HEK293 (cell line): Measurements from ENCODE around the gene DSCAM.

Source experiments
- SP2 ChIP-seq: fragments of 450-650 bp; formaldehyde crosslinking; IDR thresholded peaks from 2 replicates; pipeline ENCODE4 v1.5.1; 2016; ENCODE audit warnings: missing biosample characterization, missing genetic modification characterization
- ZNF138 ChIP-seq: fragments of 450-650 bp; formaldehyde crosslinking; IDR thresholded peaks from 2 replicates; pipeline ENCODE4 v1.5.1; 2016; ENCODE audit warnings: missing biosample characterization, missing genetic modification characterization, borderline replicate concordance
- ZNF184 ChIP-seq: fragments of 450-650 bp; IDR thresholded peaks from 2 replicates; pipeline ENCODE4 v1.5.1; 2018; ENCODE audit warnings: missing biosample characterization, mild to moderate bottlenecking, missing genetic modification characterization
- TF ChIP-seq, protein P1 (sequence below): fragments of 450-650 bp; formaldehyde crosslinking; IDR thresholded peaks from 2 replicates; pipeline ENCODE4 v1.5.1; 2016; ENCODE audit warnings: missing biosample characterization, missing genetic modification characterization

GRCh38 chr21:40706806-40707655 lies 139.9 kb downstream of the DSCAM start:
- TF ChIP-seq ZNF138 (tag by site-specific recombination) (no peak), SP2 (tag by site-specific recombination) (no peak), ZNF184 (tag by site-specific recombination) (no peak)
- TF ChIP-seq, protein P1, sequence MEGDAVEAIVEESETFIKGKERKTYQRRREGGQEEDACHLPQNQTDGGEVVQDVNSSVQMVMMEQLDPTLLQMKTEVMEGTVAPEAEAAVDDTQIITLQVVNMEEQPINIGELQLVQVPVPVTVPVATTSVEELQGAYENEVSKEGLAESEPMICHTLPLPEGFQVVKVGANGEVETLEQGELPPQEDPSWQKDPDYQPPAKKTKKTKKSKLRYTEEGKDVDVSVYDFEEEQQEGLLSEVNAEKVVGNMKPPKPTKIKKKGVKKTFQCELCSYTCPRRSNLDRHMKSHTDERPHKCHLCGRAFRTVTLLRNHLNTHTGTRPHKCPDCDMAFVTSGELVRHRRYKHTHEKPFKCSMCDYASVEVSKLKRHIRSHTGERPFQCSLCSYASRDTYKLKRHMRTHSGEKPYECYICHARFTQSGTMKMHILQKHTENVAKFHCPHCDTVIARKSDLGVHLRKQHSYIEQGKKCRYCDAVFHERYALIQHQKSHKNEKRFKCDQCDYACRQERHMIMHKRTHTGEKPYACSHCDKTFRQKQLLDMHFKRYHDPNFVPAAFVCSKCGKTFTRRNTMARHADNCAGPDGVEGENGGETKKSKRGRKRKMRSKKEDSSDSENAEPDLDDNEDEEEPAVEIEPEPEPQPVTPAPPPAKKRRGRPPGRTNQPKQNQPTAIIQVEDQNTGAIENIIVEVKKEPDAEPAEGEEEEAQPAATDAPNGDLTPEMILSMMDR = no peak
